ENCODE results near the gene MRGPRE.

The MRGPRE gene

DNA sequence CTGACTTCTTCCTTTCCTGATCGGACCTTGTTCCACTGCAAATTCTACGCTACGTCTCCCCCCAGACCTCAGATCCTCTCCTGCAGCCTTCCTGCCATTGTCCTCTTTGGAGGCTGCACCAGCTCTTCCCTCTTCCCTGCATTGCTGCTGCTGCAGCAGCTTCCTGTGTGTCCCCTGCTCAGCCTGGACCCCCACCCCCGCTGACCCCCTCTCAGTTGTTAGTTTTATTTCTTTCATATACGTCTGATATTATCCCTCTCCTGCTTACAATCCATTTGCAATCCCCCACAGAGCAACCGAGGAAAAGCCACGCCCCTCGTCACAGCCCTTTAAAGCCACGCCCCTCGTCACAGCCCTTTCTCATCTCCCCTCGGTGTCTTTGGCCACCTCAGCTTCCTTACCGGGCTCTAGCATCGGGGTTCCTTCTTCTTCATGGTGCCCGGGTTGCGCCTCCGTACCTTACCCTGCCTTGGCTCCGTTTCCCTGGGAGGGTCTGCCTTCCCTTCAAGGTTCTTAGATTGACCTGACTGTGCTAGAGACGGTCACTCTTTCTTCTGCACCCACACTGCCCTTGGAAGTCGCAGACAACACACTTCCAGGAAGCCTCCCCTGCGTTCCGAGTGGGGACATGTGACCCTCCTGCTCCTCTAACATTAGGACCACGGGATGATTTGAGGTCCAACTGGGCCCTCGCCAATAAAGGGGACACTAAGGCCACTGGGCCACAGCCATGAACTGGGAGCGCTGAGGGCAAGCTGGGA lies 18.4 kb downstream of the MRGPRE start:
- no peak for DNase-seq (ENCODE audit: low read depth in 2 of 2)

DNA sequence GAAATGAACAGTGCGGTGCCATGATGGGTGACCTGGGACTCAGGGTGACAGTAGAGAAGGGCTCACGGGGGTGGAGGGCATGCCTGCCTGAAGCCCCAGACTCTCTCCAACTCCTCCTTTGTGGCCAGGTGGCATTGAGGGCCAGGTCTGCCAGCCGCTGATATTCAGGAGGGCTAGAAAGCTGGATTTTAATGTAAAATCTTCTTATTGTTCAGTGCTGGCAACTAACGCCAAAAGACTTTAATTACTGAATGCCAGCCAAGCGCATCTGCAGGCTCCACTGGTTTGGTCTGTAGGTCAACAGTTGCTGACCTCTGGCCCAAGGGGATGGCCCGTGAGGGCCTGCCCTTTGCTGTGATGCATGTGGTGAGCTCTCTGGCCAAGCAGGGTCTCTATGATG lies 23.9 kb downstream of the MRGPRE start:
- no peak for DNase-seq (ENCODE audit: low read depth in 2 of 2)

DNA sequence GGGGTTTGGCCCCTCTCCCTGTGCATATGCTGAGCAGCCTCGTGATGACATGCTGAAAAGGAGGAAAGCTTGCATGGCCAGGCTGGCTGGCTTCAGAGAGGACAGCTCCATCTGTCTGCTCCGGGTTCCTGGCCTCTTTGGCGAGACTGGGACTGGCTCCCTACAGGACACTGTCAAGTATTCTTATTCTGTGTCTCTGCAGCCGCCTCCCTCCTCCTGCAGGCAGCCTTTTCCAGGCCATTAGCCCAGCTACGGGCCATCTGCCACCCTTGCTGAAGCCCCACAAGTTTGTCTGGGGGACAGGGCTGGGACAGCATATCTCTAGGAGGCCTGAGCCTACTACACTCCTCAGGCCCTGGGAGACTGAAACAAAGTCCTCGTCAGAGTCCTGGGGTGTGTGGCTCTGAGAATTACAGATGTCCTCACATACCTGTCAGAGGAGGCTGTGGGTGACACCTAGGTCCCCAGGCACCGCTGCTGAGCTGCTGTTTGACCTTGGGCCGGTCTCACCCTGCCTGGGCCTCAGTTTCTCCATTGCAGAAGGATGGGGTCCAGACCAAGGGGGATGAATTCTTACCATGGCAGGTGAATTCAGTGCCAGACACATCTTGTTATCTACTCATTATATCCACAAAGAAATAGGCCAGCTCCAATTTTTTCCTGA lies 24.6 kb downstream of the MRGPRE start:
- no peak for DNase-seq (ENCODE audit: low read depth in 2 of 2)

GRCh38 chr11:3206922-3207204 lies 25.4 kb downstream of the MRGPRE start:
- no peak for DNase-seq (ENCODE audit: low read depth in 2 of 2)

DNA sequence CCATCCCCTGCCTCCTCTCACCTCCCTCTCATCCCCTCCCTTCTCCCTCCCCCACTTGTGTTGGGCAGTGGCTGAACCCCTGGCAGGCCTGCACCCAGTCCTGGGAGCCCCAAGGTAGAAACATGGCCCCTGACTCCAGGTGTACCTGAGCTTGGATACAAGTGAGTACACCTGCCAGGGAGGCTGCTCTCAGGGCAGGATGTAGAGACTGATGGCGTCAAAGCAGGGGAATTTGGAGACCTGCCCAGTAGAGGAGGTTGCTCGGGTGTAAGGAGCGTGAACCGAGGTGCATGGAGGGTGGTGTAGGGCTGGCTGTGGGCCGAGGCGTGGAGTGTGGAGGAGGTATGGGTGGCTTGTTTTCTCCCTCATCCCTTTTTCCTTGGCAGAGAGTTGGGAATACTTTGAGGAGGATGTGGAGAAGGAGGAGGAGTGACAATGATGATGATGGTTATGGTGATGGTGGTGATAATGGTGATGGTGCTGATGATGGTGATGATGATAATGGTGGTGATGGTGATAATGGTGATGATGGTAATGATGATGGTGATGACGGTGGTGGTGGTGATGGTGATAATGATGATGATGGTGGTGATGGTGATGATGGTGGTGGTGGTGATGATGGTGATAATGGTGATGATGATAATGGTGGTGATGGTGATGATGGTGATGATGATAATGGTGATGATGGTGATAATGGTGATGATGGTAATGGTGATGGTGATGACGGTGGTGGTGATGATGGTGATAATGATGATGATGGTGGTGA lies 25.9 kb downstream of the MRGPRE start:
- no peak for DNase-seq (ENCODE audit: low read depth in 2 of 2)

DNA sequence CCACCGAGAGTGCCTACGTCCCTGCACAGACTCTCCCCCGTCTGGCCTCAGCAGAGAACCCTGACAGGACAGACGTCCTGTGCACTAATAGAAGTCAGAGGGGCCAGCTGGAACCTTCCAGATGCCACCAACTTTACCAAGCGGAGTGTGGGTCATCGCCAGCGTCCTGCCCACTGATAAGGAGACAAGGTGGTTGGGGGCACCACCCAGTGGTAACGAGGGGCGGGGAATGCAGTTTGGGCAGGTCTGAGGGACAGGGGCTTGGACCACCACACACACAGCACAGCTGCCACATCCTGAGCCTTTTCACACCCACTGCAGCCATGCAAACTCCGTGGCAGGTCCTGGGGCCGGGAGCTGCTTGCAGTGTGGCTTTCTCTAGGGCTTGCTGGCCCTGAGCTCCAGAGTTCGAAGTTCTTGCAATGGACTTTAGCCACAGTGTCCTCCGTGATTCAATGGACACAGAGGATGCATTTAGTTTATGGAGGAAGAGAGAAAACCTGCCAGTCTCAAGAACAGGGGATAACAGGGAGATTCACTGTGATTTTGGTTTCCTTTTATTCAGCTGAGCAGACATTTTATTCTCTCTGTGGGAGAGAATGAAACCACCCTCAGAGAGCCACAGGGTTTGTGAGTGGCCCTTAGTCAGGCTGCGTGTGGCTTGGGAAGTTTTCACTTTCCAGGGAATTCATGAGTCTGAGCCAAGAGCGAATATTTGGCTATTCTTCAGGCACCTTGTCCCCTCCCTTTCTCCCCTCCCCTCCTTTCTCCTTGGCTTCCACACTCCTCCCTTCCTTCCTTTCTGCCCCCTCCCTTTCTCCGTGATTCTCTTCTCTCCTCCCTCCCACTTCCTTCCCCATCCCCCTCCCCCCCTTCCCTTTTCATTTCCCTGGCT lies 26.7 kb downstream of the MRGPRE start:
- no peak for DNase-seq (ENCODE audit: low read depth in 2 of 2)

DNA sequence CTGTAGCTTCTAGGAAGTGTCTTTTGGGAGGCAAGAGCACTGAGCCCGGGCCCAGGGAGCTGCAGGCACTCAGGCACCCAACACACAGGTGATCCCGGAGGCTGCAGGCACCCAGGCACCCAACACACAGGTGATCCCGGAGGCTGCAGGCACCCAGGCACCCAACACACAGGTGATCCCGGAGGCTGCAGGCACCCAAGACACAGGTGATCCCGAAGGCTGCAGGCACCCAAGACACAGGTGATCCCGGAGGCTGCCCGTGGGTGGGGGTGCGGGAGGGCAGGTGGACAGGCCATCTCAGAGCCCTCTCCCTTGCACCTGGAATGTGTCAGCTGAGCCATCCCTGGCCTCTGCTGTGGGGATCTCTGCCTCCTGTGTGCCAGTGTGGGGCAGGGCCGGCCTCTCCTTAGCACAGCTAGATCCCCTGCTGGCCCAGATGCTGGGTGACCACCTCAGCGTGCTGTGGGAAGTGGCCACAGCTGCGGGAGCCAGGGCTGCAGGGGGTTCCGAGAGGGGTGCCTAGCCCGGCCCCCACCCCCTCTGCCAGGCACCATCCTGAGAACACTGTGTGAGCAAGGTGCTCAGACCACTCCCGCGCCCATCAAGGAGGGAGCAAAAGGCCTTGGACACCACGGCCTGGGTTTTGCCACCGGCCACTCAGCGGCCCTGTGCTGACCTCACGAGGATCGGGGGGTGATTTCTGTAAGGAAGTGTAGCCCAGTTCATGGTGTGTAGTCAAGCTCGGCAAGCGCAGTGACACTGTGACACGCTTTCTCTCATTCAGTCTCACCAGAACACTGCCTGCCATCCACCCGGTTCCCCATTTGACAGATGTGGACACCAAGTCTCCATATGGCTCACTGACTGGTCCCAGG lies 27.8 kb downstream of the MRGPRE start:
- DNase-seq (ENCODE audit: low read depth in 2 of 2): no peak

DNA sequence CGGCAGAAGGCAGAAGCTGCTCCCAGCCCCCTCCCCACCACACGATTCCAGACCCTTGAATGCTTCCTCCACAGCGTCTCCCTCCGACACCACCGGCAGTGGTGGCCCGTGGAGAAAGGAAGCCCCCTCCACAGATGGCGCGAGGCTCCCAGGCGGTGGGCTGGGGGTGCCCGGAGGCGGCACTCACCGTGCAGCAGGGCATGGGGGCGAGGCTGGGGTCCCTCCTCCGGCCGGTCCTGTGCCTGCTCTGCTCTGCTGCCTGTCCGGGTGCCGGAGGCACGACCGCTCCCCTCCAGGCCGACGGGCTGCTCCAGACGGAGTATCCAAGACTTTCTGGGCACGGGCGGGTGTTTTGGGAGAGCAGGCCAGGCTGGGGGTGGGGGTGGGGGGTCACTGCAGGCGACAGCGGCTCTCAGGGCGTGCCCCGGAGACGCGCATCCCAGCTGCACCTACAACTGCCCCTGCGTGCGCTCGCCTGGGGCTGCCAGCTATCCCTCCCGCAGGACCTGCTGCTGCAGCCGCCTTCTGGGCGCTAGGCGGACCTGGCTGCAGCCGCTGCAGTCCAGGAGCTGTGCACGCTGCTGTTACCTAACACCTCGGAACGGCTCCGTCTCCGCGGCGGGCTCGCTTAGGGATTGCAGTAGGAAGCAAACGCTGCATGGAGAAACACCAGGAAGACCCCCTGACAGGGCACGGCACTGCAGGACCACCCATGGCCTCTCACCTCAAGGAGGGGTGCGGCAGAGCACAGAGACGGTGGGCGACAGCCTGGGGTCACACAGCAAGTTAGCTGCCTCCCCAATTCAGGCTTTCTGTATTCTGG lies 28.8 kb downstream of the MRGPRE start:
- DNase-seq (ENCODE audit: low read depth in 2 of 2): no peak

DNA sequence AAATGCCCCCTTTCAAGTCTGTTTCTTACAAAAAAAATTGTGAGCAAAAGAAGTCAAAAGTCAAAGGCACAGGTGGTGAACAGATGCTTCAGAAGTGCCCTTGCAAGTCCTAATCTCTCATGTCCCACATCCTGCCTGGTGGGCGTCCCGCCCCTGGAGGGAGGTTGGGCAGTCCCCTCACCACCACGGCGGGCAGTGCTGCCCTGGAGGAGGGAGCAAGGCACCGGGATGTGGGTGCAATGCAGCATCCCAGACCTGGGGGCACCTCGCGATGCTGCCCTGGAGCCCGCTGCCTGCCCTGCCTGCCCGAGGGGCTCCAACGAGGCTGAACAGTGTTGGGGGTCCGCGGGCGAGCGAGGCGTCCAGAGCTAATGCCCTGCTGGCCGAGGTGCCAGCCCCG lies 29.5 kb downstream of the MRGPRE start:
- no peak for DNase-seq (ENCODE audit: low read depth in 2 of 2)

DNA sequence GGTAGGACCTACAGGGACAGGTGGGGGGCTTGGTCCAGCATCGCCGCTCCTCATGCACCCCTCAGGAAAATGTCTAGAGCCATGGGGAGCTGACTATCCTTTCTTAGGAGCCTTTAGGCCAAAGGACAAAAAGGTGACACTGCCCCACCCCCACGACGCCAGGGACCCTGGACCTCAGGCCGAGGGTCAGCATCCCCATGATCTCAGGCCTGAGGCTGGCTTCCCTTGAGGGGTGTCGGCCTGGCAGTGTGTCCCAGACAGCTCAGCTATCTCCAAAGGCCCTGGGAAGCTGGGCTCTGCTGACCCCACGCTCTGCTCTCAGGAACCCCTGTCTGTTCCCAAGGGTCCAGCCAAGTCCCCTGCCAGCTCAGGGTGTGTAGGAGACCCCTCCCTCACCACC lies 29.9 kb downstream of the MRGPRE start:
- no peak for DNase-seq (ENCODE audit: low read depth in 2 of 2)

DNA sequence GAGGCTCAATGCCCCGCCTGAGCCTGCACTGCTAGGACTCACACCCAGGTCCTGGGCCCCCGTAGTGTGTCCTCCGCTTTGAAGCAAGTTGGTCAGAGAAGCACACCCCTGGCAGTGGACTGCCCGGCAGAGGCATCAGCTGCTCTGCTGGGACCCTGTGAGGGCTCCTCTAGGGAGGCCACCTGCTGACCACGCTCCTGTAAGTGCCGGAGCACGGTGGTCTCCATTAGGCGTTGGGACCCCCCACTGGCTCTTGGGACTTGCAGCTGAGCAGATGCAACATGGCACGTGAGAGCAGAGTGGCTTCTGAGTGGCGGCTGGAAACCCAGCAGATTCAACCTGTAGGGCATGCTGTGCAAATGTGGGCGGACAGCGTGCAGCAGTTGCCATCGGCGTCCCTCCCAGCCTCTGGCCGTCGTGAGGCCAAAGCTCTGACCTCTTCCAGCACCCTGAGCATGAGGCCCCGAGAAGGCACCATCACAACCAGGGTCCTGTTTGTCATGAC lies 30.5 kb downstream of the MRGPRE start:
- no peak for DNase-seq (ENCODE audit: low read depth in 2 of 2)

DNA sequence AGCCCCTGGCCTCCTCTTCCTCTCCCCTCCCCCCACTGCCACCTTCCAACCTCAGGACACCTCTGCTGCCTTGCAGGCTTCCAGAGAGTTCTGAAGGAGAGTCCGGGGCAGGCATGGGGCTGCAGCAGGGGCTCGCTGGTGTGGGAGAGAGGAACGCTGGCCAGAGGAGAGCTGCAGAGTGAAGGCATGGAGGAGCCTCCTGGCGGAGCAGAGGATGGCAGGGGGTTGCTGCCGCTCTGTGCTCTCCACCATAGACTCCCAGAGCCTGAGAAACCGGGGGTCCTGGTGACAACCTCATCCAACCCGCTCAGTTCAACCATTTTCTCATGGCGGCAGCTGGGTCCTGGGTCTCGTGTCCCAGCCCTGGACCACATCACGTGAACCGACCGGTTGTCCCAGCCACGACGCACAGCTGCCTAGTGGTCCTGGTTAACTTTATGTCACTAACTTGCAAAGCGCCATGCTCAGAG lies 31.1 kb downstream of the MRGPRE start:
- no peak for DNase-seq (ENCODE audit: low read depth in 2 of 2)

GRCh38 chr11:3200388-3201111 lies 31.7 kb downstream of the MRGPRE start:
- DNase-seq (ENCODE audit: low read depth in 2 of 2): no peak

GRCh38 chr11:3199537-3200295 lies 32.5 kb downstream of the MRGPRE start:
- no peak for DNase-seq (ENCODE audit: low read depth in 2 of 2)

- no peak for DNase-seq (ENCODE audit: low read depth in 2 of 2)
Measured at GRCh38 chr11:3198815-3199214, 33.4 kb downstream of the MRGPRE start.

GRCh38 chr11:3197878-3198528 lies 34.2 kb downstream of the MRGPRE start:
- no peak for DNase-seq (ENCODE audit: low read depth in 2 of 2)

- no peak for DNase-seq (ENCODE audit: low read depth in 2 of 2)
Measured at GRCh38 chr11:3197044-3197695, 35.0 kb downstream of the MRGPRE start.

Measured in stimulated activated CD4-positive, alpha-beta T cell treated with anti-CD3 and anti-CD28 coated beads, Interleukin-1b, Interleukin-23, amount 100 ng/mL, for 1 hour (primary cell).